CD1c-positive myeloid dendritic cell (primary cell): ENCODE measurements around the gene QPCT.
"Not testable (repeated sequence)": the region's sequence is repeated elsewhere in the genome, so short reads cannot be mapped to it uniquely, and the experiment has no call there.

Experiments used
- DNase-seq: peaks from one replicate; pipeline ENCODE4 v3.0.0-alpha.2; 2016; ENCODE audit errors: extremely low spot score

QPCT gene

GRCh38 chr2:37390777-37391176 is 46.3 kb downstream of the QPCT start:
- DNase-seq = no peak

GRCh38 chr2:37391711-37392110 is 47.3 kb downstream of the QPCT start:
- DNase-seq = peak; percentile 35

- DNase-seq = no peak
Measured at GRCh38 chr2:37392428-37392827, 48.0 kb downstream of the QPCT start.

- DNase-seq = peak; percentile 95
Measured at GRCh38 chr2:37394263-37394662, 49.8 kb downstream of the QPCT start.

- peak; percentile 72 for DNase-seq
Measured at GRCh38 chr2:37394796-37395555, 50.5 kb downstream of the QPCT start.

- DNase-seq = no peak
Measured at GRCh38 chr2:37396890-37397565, 52.6 kb downstream of the QPCT start.

GRCh38 chr2:37398990-37399389 is 54.6 kb downstream of the QPCT start:
- no peak for DNase-seq

GRCh38 chr2:37400041-37400440 is 55.6 kb downstream of the QPCT start:
- no peak for DNase-seq

- DNase-seq = peak; percentile 46
Measured at GRCh38 chr2:37402636-37403035, 58.2 kb downstream of the QPCT start.

- DNase-seq = no peak
Measured at GRCh38 chr2:37405781-37406180, 61.4 kb downstream of the QPCT start.

GRCh38 chr2:37412231-37412630 is 67.8 kb downstream of the QPCT start:
- no peak for DNase-seq

GRCh38 chr2:37413911-37414469 is 69.6 kb downstream of the QPCT start:
- not testable (repeated sequence) for DNase-seq

GRCh38 chr2:37414470-37414949 is 70.1 kb downstream of the QPCT start:
- DNase-seq = peak; percentile 81

- no peak for DNase-seq
Measured at GRCh38 chr2:37415128-37415820, 70.8 kb downstream of the QPCT start.

- no peak for DNase-seq
Measured at GRCh38 chr2:37417321-37417720, 72.9 kb downstream of the QPCT start.

GRCh38 chr2:37418956-37419355 is 74.5 kb downstream of the QPCT start:
- DNase-seq = no peak

- no peak for DNase-seq
Measured at GRCh38 chr2:37421686-37422085, 77.3 kb downstream of the QPCT start.

- DNase-seq = no peak
Measured at GRCh38 chr2:37422816-37423215, 78.4 kb downstream of the QPCT start.
